Epidermal melanocyte (primary cell): ENCODE results near the gene AREG.

Experiments
- DNase-seq: peaks from one replicate; pipeline ENCODE4 v3.0.0; 2011; ENCODE audit warnings: low spot score; ENCODE audit not compliant: insufficient read length

Gene AREG

GRCh38 chr4:74504212-74504611, 59.3 kb downstream of the AREG start:
- no peak for DNase-seq
